Gastrocnemius medialis (tissue), 4 donors: ENCODE measurements around the gene MAN1C1. TPM values are rescaled to one million over a fixed set of nuclear protein-coding genes. Genes with fewer than 3 reads are reported as not detected.
"Not testable (repeated sequence)": the region's sequence is repeated elsewhere in the genome, so short reads cannot be mapped to it uniquely, and the experiment has no call there.

Source experiments
- ATAC-seq, 2 donors: fragments of 150-250 bp; one replicate each; pipeline ENCODE4 v1.9.1; 2016
- DNase-seq, 2 donors: peaks; one replicate each; pipeline ENCODE4 v3.0.0-alpha.2; 2019
- H3K27ac ChIP-seq, 4 donors: fragments of 200-600 bp; sonication (generic); 1 replicate in 1 of 4; 2 replicates in 3 of 4; pipeline ENCODE4 v1.5.1; 2016 to 2018; ENCODE audit warnings: mild to moderate bottlenecking in 2 of 4, moderate library complexity in 1 of 4
- H3K27me3 ChIP-seq, 3 donors: fragments of 200-600 bp; sonication (generic) in 2 of 3; 1 replicate in 1 of 3; 2 replicates in 2 of 3; pipeline versions ENCODE4 v1.5.1 to v1.6.0; 2016 to 2019; ENCODE audit warnings: mild to moderate bottlenecking in 1 of 3, moderate library complexity in 1 of 3
- H3K36me3 ChIP-seq, 2 donors: fragments of 200-600 bp; sonication (generic) in 1 of 2; one replicate each; pipeline ENCODE4 v1.5.1; 2017 to 2018
- H3K4me1 ChIP-seq, 2 donors: fragments of 200-600 bp; sonication (generic) in 1 of 2; one replicate each; pipeline ENCODE4 v1.5.1; 2016 to 2017; ENCODE audit warnings: mild to moderate bottlenecking in 2 of 2
- H3K4me3 ChIP-seq, 4 donors: fragments of 200-600 bp; sonication (generic) in 3 of 4; 1 replicate in 1 of 4; 2 replicates in 3 of 4; pipeline ENCODE4 v1.5.1; 2016 to 2019; ENCODE audit warnings: mild to moderate bottlenecking in 2 of 4
- H3K9me3 ChIP-seq, 3 donors: fragments of 200-600 bp; sonication (generic) in 2 of 3; 1 replicate in 1 of 3; 2 replicates in 2 of 3; pipeline ENCODE4 v1.5.1; 2016 to 2019
- POLR2A ChIP-seq, 2 donors: fragments of 450-650 bp; IDR thresholded peaks; one replicate each; pipeline ENCODE4 v1.6.1; 2017; ENCODE audit warnings: antibody characterized with exemption in 2 of 2, mild to moderate bottlenecking in 2 of 2, moderate library complexity in 2 of 2
- in situ Hi-C, 4 donors: fragments of 200-750 bp; cut with MboI; loops; one replicate each; pipeline versions ENCODE4 v1.15.0 to v1.8.0; 2017; ENCODE audit warnings: low sequenced_read_pairs in 4 of 4
- intact Hi-C: fragments of 100-400 bp; cut with DNase I; formaldehyde crosslinking; loops from one replicate; pipeline ENCODE4 v1.15.1; 2023; ENCODE audit warnings: low total_unique reads
- total RNA-seq, 4 donors: library from RNA; depleted of rRNA; stranded (reverse); fragments of >200 nt; gene quantifications; one replicate each; pipeline versions ENCODE4 v1.1.0 to v1.2.3, GENCODE V29; 2016
- TF ChIP-seq, protein P1 (sequence below), 5 experiments: fragments of 450-650 bp in 3 of 5; fragments of 200-600 bp in 2 of 5; sonication (generic) in 2 of 5; IDR thresholded peaks in 4 of 5; conservative IDR thresholded peaks in 1 of 5; 1 replicate in 4 of 5; 2 replicates in 1 of 5; pipeline ENCODE4 v1.5.1; 2016 to 2019; ENCODE audit warnings: antibody characterized with exemption in 5 of 5, mild to moderate bottlenecking in 3 of 5, moderate library complexity in 3 of 5

MAN1C1 gene
- total RNA-seq, 4 donors from 2014 or later, result 2.0 to 4.4 (median 2.5) TPM

DNA sequence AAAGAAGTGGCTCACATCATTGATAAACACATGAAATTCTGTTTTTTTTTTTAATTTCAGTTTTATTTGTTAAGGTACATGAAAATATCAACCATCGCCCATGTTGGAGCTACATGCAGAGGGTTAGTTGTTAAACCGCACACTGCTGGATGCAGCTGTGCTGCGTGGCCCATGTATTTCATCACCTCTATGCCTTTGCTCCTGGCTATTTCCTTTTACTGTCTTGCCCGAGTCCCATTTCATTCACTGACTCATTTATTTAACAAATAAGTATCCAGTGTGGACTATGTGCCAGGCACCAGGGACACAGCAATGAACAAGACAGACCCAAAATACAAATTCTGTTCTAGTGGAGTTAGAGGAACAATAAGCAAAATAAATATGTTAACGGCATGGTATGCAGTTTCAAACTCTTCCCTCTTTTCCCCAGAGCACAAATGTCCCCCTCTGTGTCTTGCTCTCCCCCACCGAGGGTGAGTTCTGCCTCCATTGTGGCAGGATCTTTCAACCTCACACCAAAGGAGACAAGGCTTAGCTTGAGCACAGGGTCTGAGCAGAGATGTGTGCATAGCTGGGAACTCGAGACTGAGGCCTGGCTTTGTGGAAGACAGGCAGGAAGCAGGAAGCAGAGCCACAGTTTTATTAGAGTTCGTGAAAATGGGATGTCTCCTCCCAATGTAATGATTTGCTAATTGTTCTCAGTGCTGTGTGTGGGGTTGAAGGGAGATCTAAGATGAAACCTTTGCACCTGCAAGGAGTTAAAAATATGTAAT, 44.6 kb downstream of the MAN1C1 start:
- Histone ChIP-seq H3K36me3 (no peaks in the 10 kb centered on the region), H3K9me3 (no peaks in the 10 kb centered on the region), H3K27ac (no peak overlapping the region), H3K4me1 (peaks cover 29 to 33% of the 10 kb centered on the region in 2 donors), H3K4me3 (no peak overlapping the region), H3K27me3 (no peaks in the 10 kb centered on the region)
- DNase-seq, result no peak
- intact Hi-C loops, result no loop called here
- no peak for ATAC-seq
- in situ Hi-C loops, result no loop called here
- TF ChIP-seq, protein P1, sequence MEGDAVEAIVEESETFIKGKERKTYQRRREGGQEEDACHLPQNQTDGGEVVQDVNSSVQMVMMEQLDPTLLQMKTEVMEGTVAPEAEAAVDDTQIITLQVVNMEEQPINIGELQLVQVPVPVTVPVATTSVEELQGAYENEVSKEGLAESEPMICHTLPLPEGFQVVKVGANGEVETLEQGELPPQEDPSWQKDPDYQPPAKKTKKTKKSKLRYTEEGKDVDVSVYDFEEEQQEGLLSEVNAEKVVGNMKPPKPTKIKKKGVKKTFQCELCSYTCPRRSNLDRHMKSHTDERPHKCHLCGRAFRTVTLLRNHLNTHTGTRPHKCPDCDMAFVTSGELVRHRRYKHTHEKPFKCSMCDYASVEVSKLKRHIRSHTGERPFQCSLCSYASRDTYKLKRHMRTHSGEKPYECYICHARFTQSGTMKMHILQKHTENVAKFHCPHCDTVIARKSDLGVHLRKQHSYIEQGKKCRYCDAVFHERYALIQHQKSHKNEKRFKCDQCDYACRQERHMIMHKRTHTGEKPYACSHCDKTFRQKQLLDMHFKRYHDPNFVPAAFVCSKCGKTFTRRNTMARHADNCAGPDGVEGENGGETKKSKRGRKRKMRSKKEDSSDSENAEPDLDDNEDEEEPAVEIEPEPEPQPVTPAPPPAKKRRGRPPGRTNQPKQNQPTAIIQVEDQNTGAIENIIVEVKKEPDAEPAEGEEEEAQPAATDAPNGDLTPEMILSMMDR (IDR thresholded peaks at IDR 0.05 in 4 of 5, conservative IDR thresholded peaks at IDR 0.05 in 1 of 5), result no peak
- TF ChIP-seq POLR2A (IDR thresholded peaks at IDR 0.05), result no peak

DNA sequence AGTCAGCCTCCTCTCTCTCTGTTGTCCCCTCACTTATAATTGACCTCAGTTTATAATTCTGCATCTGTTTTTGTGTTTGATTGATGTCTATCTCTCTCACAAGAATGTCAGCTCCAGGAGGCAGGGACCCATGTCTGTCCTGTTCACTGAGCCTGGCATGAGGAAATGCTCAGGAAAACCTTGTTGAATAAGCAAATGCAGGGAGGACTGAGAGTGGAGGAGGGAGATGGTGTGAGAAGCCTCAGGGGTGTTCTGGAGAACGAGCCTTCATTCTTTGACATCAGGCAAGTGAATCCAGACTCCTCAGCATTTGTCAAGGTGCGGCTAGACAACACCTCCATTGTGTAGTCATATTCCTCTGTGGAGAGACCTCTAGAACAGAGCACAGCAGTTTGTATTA, 45.5 kb downstream of the MAN1C1 start:
- no peak for TF ChIP-seq POLR2A (IDR thresholded peaks at IDR 0.05)
- TF ChIP-seq, protein P1 (IDR thresholded peaks at IDR 0.05 in 4 of 5, conservative IDR thresholded peaks at IDR 0.05 in 1 of 5), result no peak
- no peaks in the 10 kb centered on the region for H3K9me3 ChIP-seq
- ATAC-seq (no peak), DNase-seq (no peak)
- peaks cover 29 to 33% of the 10 kb centered on the region in 2 donors for H3K4me1 ChIP-seq
- intact Hi-C loops, result no loop called here
- no peak overlapping the region for H3K4me3 ChIP-seq
- no peaks in the 10 kb centered on the region for H3K36me3 ChIP-seq
- in situ Hi-C loops, result no loop called here
- no peak overlapping the region for H3K27ac ChIP-seq
- no peaks in the 10 kb centered on the region for H3K27me3 ChIP-seq

DNA sequence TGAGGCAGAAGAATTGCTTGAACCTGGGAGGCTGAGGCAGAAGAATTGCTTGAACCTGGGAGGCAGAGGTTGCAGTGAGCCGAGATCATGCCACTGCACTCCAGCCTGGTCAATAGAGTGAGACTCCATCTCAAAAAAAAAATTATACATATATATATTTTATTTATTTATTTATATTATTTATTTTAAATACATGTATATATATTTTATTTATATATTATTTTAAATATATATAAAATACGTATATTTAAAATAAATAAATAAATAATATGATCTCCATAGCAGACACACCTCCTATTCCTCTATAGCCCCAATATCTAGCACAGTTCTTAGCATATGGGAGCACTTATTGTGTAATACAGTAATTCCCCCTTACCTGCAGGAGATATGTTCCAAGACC, 46.4 kb downstream of the MAN1C1 start:
- H3K27ac ChIP-seq, H3K4me3 ChIP-seq, H3K36me3 ChIP-seq, H3K9me3 ChIP-seq, DNase-seq, H3K27me3 ChIP-seq, in situ Hi-C loops, ATAC-seq, intact Hi-C loops: not testable (repeated sequence)
- H3K4me1 ChIP-seq, result peaks cover 23 to 33% of the 10 kb centered on the region in 2 donors

DNA sequence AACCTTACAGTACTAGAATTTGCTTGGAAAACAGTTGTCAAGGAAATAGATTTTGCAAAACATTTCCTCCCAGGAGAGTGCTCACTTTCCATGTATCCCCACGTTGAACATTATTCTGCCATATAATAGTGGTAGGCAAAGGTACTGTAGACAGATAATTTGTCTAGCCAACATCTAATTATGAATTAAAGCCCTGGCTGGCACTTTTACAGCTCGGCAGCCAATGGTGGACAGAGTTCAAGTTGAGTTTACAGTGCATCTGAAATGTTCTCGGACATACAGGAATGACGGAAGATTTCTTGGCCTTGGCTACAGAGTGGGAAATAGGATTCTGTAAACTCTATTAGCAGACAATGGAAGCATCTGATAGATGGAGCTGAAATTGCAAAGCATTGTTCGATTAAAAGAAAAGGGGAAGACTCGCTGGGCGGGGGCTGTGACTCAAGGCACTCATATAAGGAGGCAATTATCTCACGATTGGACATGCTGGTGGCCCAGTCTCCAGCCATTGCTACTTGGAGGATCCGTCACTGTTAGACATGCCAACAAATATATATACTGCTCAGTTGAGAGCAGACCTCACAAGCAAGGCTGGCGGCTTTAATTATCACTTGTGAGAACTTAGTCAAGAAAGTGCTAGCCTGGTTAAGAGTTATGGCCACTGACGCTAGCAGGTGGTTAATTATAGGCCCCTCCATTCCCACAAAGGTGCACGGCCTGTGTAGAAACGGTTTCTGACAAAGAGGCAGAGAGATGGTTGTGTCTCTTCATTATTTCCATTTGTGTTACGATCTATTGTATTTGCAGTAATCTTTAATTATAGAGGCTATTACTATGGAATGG, 48.0 kb downstream of the MAN1C1 start:
- Histone ChIP-seq H3K4me1 (peaks cover 7 to 19% of the 10 kb centered on the region in 2 donors), H3K4me3 (no peak overlapping the region), H3K9me3 (no peaks in the 10 kb centered on the region), H3K36me3 (no peaks in the 10 kb centered on the region), H3K27me3 (no peaks in the 10 kb centered on the region), H3K27ac (no peak overlapping the region)
- intact Hi-C loops, result no loop called here
- ATAC-seq (peak in 1 of 2 donors; percentile 27), DNase-seq (no peak)
- TF ChIP-seq POLR2A (IDR thresholded peaks at IDR 0.05), result no peak
- TF ChIP-seq, protein P1 (IDR thresholded peaks at IDR 0.05 in 4 of 5, conservative IDR thresholded peaks at IDR 0.05 in 1 of 5), result no peak
- in situ Hi-C loops, result no loop called here

DNA sequence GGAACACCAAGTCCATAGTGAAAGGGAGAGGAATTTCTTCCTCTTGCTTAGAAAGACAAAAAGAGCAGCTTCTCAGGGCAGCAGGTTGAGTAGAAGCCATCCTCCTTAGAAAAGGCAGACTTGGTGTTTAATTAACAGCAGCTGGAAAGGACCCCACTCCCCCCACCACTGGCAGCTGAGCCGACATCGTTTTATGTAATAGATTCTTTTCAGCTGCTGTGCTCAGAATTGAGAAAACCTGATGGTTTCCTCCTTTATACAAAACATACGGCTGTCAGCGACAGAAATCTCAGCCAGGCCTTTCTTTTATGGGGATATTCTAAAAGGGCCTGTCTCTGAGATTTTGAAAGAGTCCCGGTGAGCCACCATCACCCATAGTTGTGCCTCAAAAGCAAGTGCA, 49.9 kb downstream of the MAN1C1 start:
- no peak for DNase-seq
- ATAC-seq, result no peak
- no peak overlapping the region for H3K4me3 ChIP-seq
- TF ChIP-seq, protein P1 (IDR thresholded peaks at IDR 0.05 in 4 of 5, conservative IDR thresholded peaks at IDR 0.05 in 1 of 5), result no peak
- no peak for TF ChIP-seq POLR2A (IDR thresholded peaks at IDR 0.05)
- H3K27me3 ChIP-seq, result no peaks in the 10 kb centered on the region
- intact Hi-C loops (no loop called here), in situ Hi-C loops (no loop called here)
- H3K27ac ChIP-seq, result no peak overlapping the region
- no peaks in the 10 kb centered on the region for H3K36me3 ChIP-seq
- H3K4me1 ChIP-seq, result peaks cover 6 to 16% of the 10 kb centered on the region in 2 donors
- H3K9me3 ChIP-seq, result no peaks in the 10 kb centered on the region
